Measurements from ENCODE around the gene KIF5B. TPM values are rescaled to one million over a fixed set of nuclear protein-coding genes. Genes with fewer than 3 reads are reported as not detected.

Gene KIF5B
- total and polyA plus RNA-seq, 9 of the 15 experiments (the other 6 are each of a cell fraction or from before 2014, with no cell fraction given) = 24.4 to 94.4 (median 68.9) TPM

GRCh38 chr10:32073128-32073527 lies 16.9 kb upstream of the KIF5B start (continued):
- TF ChIP-seq ZMIZ1 (IDR thresholded peaks at IDR 0.05; ENCODE audit: low read depth in 2 of 2, low read length in 2 of 2) (no peak), ELF1 (tag; IDR thresholded peaks at IDR 0.05) (no peak), ZNF217 (CRISPR knock-in tag; IDR thresholded peaks at IDR 0.05) (no peak), ELF2 (CRISPR knock-in tag; IDR thresholded peaks at IDR 0.05) (no peak), FOXP1 (CRISPR knock-in tag; IDR thresholded peaks at IDR 0.05) (no peak), MED1 (CRISPR knock-in tag; IDR thresholded peaks at IDR 0.05; ENCODE audit: borderline replicate concordance) (no peak), NELFE (IDR thresholded peaks at IDR 0.05; ENCODE audit: insufficient read depth, insufficient read length) (no peak)

All from K562 (cell line).